HG02588 (cell line): ENCODE results near the gene ZNF710.
A peak's percentile ranks its signal among the peaks of the same experiment; 100 is the strongest.

Experiments used
- ATAC-seq: cut with Tn5 transposase; IDR thresholded peaks from one replicate; pipeline ENCODE4 v1.9.1; 2021; ENCODE audit warnings: mild to moderate bottlenecking, moderate library complexity; ENCODE audit not compliant: unreplicated experiment

Gene ZNF710

GRCh38 chr15:90015749-90016148 lies 14.6 kb downstream of the ZNF710 start:
- ATAC-seq, result no peak

GRCh38 chr15:90016721-90017120 lies 15.6 kb downstream of the ZNF710 start:
- ATAC-seq, result no peak

- no peak for ATAC-seq
Measured at GRCh38 chr15:90018216-90018831, 17.2 kb downstream of the ZNF710 start.

- no peak for ATAC-seq
Measured at GRCh38 chr15:90019611-90020010, 18.5 kb downstream of the ZNF710 start.

- no peak for ATAC-seq
Measured at GRCh38 chr15:90020021-90020735, 19.1 kb downstream of the ZNF710 start.

GRCh38 chr15:90020936-90021507 lies 19.9 kb downstream of the ZNF710 start:
- no peak for ATAC-seq

- ATAC-seq, result no peak
Measured at GRCh38 chr15:90022345-90022744, 21.2 kb downstream of the ZNF710 start.

GRCh38 chr15:90022905-90023700 lies 22.0 kb downstream of the ZNF710 start:
- ATAC-seq, result no peak

GRCh38 chr15:90024406-90024805 lies 23.3 kb downstream of the ZNF710 start:
- no peak for ATAC-seq

- no peak for ATAC-seq
Measured at GRCh38 chr15:90025489-90026033, 24.4 kb downstream of the ZNF710 start.

- ATAC-seq, result no peak
Measured at GRCh38 chr15:90028376-90028944, 27.3 kb downstream of the ZNF710 start.

- ATAC-seq, result no peak
Measured at GRCh38 chr15:90029024-90029423, 27.9 kb downstream of the ZNF710 start.

GRCh38 chr15:90030376-90030775 lies 29.3 kb downstream of the ZNF710 start:
- no peak for ATAC-seq

GRCh38 chr15:90031231-90031791 lies 30.2 kb downstream of the ZNF710 start:
- peak; percentile 96 for ATAC-seq

- ATAC-seq, result no peak
Measured at GRCh38 chr15:90033006-90033405, 31.9 kb downstream of the ZNF710 start.

GRCh38 chr15:90033448-90033847 lies 32.3 kb downstream of the ZNF710 start:
- ATAC-seq, result no peak

GRCh38 chr15:90035095-90035839 lies 34.1 kb downstream of the ZNF710 start:
- no peak for ATAC-seq

GRCh38 chr15:90035840-90036230 lies 34.7 kb downstream of the ZNF710 start:
- no peak for ATAC-seq

GRCh38 chr15:90036343-90036742 lies 35.2 kb downstream of the ZNF710 start:
- ATAC-seq, result no peak
